HG02759 (cell line): ENCODE data around the gene KRT79.

ENCODE experiments used
- ATAC-seq: cut with Tn5 transposase; IDR thresholded peaks from one replicate; pipeline ENCODE4 v1.9.1; 2021; ENCODE audit warnings: mild to moderate bottlenecking, moderate library complexity; ENCODE audit not compliant: unreplicated experiment

KRT79 gene

DNA sequence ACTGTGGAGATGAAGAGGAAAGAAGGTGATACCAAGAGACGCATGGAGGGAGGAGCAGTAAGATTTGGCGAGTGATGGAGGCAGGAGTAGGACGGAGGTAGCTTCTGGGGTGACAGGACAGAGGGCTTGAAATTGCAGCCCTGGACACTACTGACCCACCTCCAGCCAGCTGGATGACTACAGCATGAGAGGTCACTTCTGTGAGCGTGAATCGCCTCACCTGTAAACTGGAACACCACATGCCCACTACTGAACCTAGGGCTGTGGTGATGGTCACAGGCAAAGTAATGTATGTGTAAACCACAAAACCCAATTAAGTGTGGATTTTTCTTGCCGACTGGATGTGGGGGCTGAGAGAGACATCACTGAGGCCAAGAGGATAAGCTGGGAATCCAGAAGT is 13.6 kb downstream of the KRT79 start:
- no peak for ATAC-seq

DNA sequence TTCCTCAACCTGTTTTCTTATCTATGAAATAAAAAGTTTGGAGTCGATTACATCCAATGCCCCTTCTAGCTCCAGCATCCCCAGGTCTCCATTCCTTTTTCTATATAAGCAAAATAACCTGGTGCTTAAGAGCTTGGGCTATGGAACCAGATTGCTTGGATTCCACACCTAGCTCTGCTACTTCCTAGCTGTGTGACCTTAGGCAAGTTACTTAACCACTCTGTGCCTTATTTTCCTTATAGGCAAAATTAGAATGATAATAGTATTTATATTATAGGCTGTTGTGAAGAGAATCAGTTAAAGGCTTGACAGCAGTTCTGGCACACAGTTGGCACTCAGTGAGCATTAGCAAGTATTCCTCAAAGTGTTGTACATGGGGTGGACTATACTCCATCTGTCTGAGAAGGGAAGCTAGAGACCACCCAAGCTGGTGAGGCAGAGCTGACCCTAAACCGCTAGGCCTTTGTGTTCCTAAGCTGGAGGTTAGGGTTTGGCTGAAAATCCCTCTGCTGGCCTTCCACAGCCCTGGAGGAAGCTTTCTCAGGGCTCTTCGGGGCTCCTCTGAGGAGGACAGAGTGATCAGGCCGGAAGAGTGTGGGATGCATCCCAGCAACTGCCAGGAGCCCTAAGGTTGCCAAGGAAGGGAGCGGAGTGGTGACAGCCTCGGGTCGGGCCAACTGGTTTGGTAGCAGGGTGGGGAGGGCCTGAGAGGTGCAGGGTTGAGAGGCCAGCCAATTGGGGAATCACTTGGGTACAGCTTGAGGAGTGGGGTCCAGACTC is 14.2 kb downstream of the KRT79 start:
- ATAC-seq: no peak

DNA sequence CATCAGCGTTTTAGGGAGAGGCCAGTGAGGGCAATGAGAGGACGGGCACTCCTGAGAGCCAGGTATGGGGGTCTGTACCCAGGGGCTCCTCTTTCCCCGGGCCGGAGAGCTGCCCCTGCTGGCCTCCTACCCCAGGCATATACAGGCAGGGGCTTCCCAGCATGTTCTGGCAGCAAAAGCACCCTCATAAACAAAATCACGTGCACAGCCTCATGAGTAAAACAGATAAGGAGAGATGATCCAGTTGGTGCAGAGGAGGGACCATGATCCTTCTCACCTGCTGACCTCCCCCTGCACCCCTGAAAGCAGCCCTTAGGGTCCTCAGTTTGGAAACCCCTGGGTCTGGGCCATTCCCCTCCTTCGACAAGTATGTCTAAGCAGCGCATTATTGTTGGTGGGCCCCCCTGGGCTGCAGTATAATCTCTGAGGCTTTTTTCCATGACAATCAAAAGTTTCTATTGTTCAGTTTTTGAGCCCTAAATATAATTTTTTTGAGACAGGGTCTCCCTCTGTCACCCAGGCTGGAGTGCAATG is 15.2 kb downstream of the KRT79 start:
- no peak for ATAC-seq

DNA sequence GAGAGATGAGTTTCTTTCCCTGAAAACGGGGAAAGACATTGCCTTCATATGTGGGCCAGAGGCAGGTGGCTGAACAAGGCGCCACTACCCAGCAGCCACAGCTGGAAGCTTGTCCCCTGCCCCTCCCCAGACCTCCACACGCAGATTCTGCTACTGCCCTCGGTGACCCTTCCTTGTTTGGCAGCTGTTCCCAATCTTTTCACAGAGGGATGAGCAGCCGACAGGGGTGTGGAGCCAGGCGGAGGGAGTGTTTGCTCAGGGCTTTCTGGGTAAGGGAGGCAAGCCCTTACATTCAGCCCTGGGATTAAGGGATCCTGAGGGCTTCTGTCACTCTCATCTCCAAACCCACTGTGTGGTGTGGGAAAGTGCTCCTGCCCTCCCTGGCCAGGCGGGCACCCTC is 15.7 kb downstream of the KRT79 start:
- ATAC-seq: no peak

DNA sequence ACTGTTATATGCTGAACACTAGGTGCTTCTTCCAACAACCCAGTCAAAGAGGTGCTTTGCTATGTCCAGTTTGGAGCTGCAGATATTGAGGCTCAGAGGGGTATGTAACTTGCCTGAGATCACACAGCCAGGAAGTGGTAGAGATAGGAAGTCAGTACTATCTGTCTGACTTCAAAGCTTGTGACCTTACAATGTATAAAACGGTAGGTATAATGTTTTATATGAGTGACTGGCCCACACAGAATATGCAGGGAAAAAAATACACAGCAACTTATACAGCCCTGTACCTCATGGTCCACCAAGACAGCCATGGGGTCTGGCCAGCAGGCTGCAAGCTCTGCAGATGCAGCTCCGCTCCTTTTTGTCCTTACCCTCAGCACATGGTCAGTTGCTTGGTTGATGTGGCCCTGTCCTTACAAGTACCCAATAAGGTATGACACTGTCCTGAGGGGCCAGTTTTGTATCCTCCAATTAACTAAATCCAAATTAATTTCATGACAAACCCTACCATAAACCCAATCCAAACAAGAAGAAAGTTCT is 16.3 kb downstream of the KRT79 start:
- no peak for ATAC-seq

DNA sequence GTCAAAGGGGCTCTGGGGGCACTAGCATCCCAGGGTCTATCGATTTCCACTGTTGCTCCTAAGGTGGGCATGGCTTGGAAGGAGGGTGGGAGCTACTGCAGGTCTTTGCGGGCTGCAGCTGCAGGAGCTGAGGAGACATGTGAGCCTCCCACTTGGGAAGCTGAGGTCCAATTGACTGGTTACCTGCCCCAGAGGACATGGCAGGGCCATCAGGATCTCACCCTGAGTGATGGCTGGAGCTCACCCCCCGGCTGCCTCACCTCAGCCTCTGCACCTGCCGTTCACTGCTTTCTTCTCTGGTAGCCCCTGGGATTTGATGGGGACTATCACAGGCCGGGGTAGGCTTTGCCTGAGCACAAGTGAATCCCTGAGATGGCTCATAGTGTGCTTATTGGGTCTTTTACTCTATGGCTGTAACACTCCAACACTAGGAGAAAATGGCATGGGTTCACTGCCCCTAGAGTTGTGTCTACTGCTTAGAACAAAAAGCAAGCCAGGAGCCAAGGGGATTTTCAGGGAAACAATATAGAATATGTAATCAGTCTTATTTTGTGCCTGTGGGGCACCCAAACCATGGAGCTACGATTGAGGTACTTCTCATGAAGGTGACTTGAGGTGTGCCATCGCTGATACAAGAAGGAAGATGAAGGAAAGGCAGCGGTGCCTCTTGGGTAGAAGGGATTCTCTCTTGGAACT is 17.0 kb downstream of the KRT79 start:
- no peak for ATAC-seq

DNA sequence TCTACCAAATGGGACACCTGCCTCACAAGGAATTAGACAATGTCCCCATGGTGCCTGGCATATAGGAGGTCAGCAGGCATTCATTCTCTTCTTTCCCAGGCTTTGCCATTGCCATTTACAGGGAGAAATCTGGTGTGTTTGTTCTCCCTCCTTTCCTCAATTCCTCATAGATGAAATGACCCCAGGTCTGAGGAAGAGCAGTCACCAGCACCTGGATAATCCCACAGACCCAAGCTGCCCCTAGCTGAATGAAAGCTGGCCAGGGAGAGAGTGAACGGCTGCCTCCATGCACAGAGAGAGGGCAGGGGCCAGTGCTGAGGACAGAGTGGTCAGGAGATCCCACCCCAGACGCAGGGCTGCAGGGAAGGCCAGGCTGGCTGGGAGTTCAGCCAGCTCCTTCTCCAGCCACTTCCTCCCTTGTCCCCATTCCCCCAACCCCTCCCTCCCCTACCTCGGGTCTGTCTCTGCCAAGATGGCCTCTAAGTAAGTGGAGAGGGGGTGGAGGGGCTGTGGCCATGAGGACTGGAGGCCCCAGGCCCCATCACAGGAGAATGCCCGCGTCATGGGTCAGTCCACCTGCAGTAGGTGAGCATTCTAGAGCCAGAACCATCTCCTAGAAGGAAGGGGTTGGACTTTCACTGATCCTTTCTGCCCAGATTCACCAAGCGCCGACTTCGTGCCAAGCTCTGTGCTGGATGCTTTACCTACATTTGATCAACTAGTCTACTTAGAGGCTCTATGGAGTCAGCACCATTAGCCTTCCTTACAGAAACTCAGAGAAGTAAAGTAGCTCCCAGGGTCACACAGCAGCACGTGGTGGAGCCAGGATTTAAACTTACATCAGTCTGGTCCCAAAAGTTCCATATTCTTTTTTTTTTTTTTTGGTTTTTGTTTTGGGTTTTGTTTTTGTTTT is 18.2 kb downstream of the KRT79 start:
- no peak for ATAC-seq

DNA sequence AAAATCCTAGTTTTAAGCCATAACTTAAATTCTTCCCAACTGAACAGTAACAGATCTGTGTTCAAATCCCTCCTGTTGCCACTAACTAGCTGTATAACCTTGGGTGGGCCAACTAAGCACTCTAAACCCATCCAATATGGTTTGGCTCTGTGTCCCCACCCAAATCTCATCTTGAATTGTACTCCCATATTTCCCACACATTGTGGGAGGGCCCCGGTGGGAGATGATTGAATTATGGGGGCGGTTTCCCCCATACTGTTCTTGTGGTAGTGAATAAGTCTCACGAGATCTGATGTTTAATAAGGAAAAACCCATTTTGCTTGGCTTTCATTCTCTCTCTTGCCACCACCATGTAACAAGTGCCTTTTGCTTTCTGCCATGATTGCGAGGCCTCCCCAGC is 18.9 kb downstream of the KRT79 start:
- ATAC-seq: no peak

DNA sequence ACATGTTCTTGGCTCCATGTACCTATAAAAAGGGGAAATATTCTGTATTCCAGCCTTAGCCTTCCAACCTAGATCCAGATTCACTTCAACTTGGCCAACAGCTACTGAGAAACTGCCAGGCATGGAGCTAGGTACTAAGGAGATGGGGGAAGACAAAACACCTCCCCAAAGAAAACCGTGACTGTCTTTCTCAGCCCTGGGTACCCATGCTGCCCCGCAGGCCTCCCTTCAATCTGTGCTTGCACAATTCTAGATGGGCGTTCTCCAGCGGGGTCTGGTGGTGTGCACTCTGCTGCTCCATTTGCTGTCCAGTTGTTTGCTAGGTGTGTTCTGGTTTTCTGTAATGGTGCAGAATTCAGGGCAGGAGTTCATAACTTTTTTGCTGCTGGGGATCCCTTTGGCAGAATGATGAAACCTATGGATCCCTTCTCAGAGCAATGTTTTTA is 19.4 kb downstream of the KRT79 start:
- no peak for ATAC-seq

DNA sequence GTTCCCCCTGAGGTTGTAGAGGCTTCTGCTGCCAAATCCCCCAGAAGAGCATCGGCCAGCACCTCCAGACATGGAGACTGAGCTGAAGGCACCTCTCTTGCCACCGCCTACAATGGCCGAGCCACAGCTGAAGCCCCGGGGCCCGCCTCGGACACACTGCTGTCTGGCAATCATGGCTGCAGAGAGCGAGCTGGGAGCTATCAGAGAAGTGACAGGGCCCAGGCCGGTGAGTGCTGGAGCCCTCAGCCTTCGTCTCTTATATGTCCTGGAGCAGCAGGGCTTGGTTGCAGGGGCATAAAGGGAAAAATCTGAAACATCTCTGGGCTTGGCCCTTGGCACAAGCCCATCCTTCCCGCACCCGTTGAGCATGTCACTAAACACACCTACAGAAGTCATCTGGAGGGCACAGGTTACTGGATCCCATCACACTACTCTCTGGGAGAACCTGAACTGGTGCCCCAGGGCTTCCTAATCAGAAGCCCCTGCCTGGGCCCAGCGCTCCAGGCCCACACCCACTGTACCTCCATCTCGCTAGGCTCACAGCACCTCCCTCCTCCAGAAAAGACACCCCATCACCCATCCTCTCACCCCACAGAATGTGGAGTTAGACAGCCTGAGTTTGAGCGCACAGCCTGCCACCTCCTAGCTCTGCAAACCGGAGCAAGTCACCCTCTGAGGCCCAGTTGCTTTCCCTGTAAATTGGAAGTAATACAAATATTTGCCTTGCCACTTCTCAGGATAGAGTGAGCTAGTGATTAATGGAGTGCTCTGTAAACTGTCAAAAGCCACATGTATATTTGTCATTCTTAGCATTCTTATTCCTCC is 20.0 kb downstream of the KRT79 start, which contains the start of gene KRT4:
KRT4 (minus strand) TSS at position 232 of the 825 bp plus-strand sequence; CDS start at position 174, 58 bp downstream.
- no peak for ATAC-seq

DNA sequence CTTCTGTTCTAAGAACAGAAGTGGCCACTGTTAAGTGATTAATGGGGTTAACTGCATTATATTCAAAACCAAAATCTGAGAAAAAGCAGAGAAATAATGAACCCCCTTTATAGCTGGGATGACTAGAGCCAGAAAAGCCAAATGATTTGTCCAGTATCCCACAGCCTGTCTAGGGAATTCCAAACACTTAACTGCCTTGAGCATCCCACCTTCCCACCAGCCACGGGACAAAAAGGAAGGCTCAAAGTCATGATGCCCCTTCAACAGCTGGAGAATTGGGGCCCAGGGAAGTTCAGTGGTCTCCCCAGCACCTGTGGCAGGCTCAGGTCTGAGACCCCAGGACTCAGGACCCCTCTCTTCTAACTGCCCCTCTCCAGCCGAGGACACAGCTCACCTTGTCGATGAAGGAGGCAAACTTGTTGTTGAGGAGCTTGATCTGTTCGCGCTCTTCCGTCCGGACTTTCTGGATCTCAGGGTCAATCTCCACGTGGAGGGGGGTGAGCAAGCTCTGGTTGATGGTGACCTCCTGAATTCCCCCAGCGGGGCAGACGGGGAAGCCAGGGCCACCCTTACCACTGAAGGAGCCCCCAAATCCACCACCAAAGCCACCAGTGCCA is 20.8 kb downstream of the KRT79 start:
- ATAC-seq: no peak

DNA sequence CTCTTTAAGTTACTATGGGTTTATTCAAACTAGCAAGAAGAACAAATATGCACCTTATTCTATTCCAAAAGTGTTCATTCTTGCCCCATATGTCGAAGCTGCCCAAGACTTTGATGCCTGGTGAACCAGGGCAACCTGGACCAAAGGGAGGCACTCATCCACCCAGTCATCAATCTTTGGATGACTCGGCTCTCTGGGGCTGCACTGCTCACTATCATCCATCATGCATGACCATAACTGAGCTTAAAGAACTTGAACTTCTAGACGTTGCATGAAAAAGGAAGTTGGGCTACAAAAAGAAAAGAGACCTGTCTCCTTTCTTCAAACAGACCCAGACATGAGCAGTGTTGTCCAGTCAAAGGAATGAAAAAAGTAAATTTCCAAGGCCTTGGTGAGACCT is 21.4 kb downstream of the KRT79 start:
- ATAC-seq: no peak

DNA sequence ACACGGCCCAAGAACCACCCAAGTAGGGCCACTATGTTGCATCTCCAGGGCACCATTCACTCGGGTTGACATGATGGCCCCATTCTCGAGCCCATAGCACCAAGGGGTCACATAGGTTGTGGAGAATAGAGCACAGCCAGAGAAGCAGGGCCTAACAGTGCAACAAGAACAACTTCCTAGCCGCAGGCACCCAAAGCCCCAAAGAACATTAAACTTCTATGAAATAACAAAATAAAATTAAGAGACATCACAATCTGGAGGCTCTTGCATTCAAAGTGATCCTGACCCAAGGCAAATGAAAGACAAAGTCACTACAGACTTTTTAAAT is 22.1 kb downstream of the KRT79 start:
- no peak for ATAC-seq

DNA sequence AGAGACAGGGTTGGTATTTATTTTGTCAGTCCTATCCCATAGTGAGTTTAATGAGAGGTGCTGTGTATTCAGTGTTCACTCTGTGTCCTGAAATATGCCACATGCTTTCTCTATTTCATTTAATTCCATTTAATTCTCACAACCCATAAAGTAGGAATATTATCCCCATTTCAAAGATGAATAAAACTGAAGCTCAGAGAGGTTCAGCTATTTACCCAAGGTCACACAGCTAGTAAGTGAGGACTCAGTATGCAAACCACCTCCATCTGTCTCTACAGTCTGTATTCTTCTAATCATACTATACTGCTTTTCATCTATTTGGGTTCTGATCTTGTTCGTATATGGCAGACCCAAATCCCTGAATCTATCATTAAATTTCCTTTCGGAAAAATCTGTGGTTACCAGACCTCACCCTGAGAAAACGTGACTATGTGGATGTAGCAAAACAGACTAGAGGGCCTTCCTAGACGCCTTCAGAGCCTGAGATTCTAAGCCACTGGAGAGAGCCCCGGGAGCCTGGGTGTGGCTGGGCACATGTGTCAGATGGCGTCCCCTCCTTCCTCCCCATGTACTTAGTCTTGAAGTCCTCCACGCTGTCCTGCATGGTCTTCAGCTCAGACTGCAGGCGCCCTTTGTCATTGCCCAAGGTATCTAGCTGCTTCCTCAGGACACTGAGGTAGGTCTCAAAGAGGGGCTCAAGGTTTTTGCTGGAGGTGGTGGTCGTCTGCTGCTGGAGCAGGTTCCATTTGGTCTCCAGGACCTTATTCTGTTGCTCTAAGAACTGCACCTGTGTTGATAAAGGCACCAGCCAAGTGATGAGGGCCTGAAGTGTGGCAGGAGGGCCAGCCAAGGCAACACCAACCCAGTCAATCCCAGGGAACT is 22.7 kb downstream of the KRT79 start:
- no peak for ATAC-seq

DNA sequence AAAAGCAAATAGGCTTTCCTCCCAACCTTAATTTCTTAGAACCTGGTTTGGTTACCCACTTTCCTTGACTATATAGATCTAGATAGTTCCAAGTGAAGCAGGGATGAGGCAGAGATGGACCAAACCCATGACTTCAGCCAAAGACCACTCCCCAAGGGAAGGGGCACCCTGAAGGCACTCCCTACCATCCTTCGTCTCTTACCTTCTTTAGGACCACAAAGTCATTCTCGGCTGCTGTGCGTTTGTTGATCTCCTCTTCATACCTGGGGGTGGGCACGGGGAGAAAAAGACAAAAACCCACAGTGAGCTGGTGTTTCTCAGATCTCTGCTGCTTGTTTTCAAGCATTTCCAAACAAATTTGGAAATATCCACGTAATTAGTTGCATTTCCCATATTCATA is 23.6 kb downstream of the KRT79 start:
- ATAC-seq: no peak

DNA sequence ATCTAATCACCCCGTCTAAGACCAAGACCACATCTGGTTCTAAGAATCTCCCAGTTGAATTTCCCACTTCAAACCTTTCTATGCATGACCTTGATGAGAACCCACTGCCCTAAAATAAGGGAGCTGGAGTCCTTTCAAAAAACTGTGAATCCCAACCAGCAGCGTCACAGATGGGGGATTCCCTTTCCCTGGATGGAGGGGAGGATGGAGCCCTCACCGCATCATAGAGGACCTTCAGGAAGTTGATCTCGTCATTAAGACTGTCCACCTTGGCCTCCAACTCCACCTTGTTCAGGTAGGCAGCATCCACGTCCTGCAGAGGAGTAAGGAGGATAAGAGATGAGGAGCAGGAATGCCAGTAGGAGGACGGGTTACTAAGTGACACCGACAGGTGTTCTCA is 24.9 kb downstream of the KRT79 start:
- no peak for ATAC-seq

DNA sequence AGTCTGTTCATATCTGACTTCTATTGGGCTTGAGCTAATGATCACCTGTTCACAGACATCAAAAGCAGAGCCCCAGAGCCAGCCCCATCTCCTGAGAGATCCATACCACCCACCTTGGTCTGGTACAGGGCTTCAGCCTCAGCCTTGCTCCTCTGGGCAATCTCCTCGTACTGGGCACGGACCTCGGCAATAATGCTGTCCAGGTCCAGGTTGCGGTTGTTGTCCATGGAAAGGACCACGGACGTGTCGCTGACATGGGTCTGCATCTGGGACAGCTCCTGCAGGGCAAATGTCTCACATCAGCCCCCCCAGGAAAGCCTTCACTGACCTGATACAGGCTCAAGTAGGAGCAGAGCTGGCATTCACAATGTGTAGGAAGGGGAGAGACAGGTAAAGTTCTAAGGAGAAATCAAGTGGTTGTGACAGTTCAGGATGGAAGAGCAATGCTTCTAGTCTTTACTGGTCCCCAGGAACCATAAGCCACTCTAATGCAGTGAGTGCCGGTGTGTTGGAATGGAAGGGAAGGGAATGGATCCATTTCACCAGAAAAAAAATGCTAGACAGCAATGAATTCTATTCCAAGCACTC is 25.4 kb downstream of the KRT79 start:
- no peak for ATAC-seq
